HEK293 (cell line): ENCODE data around the gene EFHD1.

ENCODE experiments used
- CTCF ChIA-PET: fragments of 350-600 bp; formaldehyde crosslinking; extraction: SDS; loops from one replicate; lab custom pipeline; 2021; ENCODE audit warnings: antibody characterized with exemption; lab: Yijun Ruan, JAX
- POLR2A ChIA-PET: fragments of 300-600 bp; formaldehyde crosslinking; extraction: SDS; loops from one replicate; lab custom pipeline; 2020; ENCODE audit warnings: antibody characterized with exemption, inconsistent platforms; lab: Yijun Ruan, JAX
- H3K27ac ChIP-seq: fragments of 200-500 bp; sonication (Bioruptor generic); 2 replicates; pipeline ENCODE4 v1.5.1; 2014; ENCODE audit warnings: low read depth, low read length, control low read depth, inconsistent platforms; ENCODE audit errors: extremely low read depth
- H3K36me3 ChIP-seq, 2 experiments: fragments of 200-500 bp in 1 of 2; sonication (Bioruptor generic) in 1 of 2; 1 replicate in 1 of 2; 2 replicates in 1 of 2; pipeline ENCODE4 v1.5.1; 2014 to 2017; ENCODE audit warnings: inconsistent platforms in 2 of 2, low read length in 2 of 2; ENCODE audit not compliant: control insufficient read depth in 2 of 2, insufficient read depth in 1 of 2
- H3K4me1 ChIP-seq: fragments of 200-500 bp; sonication (Bioruptor generic); 2 replicates; pipeline ENCODE4 v1.5.1; 2014; ENCODE audit warnings: mild to moderate bottlenecking, low read length, inconsistent platforms; ENCODE audit not compliant: control insufficient read depth, insufficient read depth
- H3K4me3 ChIP-seq: 2 replicates; pipeline ENCODE4 v1.5.1; 2011; ENCODE audit warnings: low read depth, mild to moderate bottlenecking, control low read depth, low read length, moderate library complexity
- H3K9me3 ChIP-seq: fragments of 200-500 bp; sonication (Bioruptor generic); 2 replicates; pipeline ENCODE4 v1.5.1; 2014; ENCODE audit warnings: low read depth, low read length, inconsistent platforms; ENCODE audit not compliant: control insufficient read depth, insufficient read depth
- REPIN1 ChIP-seq: fragments of 450-650 bp; formaldehyde crosslinking; IDR thresholded peaks from 2 replicates; pipeline ENCODE4 v1.5.1; 2017; ENCODE audit warnings: missing biosample characterization, missing genetic modification characterization, low read depth
- SP3 ChIP-seq: fragments of 450-650 bp; formaldehyde crosslinking; IDR thresholded peaks from 2 replicates; pipeline ENCODE4 v1.5.1; 2016; ENCODE audit warnings: missing biosample characterization, missing genetic modification characterization
- WT1 ChIP-seq: fragments of 450-650 bp; formaldehyde crosslinking; IDR thresholded peaks from 2 replicates; pipeline ENCODE4 v1.5.1; 2016; ENCODE audit warnings: missing biosample characterization, missing genetic modification characterization
- ZFP69B ChIP-seq: fragments of 450-650 bp; formaldehyde crosslinking; IDR thresholded peaks from 2 replicates; pipeline ENCODE4 v1.5.1; 2016; ENCODE audit warnings: missing biosample characterization, missing genetic modification characterization
- ZNF175 ChIP-seq: fragments of 450-650 bp; formaldehyde crosslinking; IDR thresholded peaks from 2 replicates; pipeline ENCODE4 v1.5.1; 2016; ENCODE audit warnings: missing biosample characterization, missing genetic modification characterization
- ZNF19 ChIP-seq: fragments of 450-650 bp; formaldehyde crosslinking; IDR thresholded peaks from 2 replicates; pipeline ENCODE4; 2016; ENCODE audit warnings: missing biosample characterization, missing genetic modification characterization, low read depth
- ZNF274 ChIP-seq, 2 experiments: fragments of 200-500 bp in 1 of 2; fragments of 450-650 bp in 1 of 2; sonication (Bioruptor generic) in 1 of 2; formaldehyde crosslinking in 1 of 2; IDR thresholded peaks; 2 replicates each; pipeline versions ENCODE4 v1.5.1 to v1.6.1; 2014 to 2016; ENCODE audit warnings: borderline replicate concordance in 1 of 2, inconsistent platforms in 1 of 2, low read length in 1 of 2, missing biosample characterization in 1 of 2, missing genetic modification characterization in 1 of 2
- ZNF292 ChIP-seq: fragments of 450-650 bp; formaldehyde crosslinking; IDR thresholded peaks from 2 replicates; pipeline ENCODE4 v1.5.1; 2016; ENCODE audit warnings: low read depth, missing biosample characterization, missing genetic modification characterization, borderline replicate concordance
- ZNF394 ChIP-seq: fragments of 450-650 bp; formaldehyde crosslinking; IDR thresholded peaks from 2 replicates; pipeline ENCODE4 v1.5.1; 2016; ENCODE audit warnings: missing biosample characterization, missing genetic modification characterization, mild to moderate bottlenecking, moderate library complexity, borderline replicate concordance
- ZNF768 ChIP-seq: fragments of 450-650 bp; formaldehyde crosslinking; IDR thresholded peaks from 2 replicates; pipeline ENCODE4 v1.5.1; 2018; ENCODE audit warnings: missing biosample characterization, mild to moderate bottlenecking, missing genetic modification characterization
- ZNF791 ChIP-seq: fragments of 450-650 bp; formaldehyde crosslinking; IDR thresholded peaks from 2 replicates; pipeline ENCODE4 v1.5.1; 2016; ENCODE audit warnings: missing biosample characterization, missing genetic modification characterization
- ZNF837 ChIP-seq: fragments of 450-650 bp; formaldehyde crosslinking; IDR thresholded peaks from 2 replicates; pipeline ENCODE4 v1.5.1; 2016; ENCODE audit warnings: missing biosample characterization, missing genetic modification characterization
- TF ChIP-seq, protein P1 (sequence below): fragments of 450-650 bp; formaldehyde crosslinking; IDR thresholded peaks from 2 replicates; pipeline ENCODE4 v1.5.1; 2016; ENCODE audit warnings: missing biosample characterization, missing genetic modification characterization, borderline replicate concordance
- TF ChIP-seq, protein P2 (sequence below): fragments of 450-650 bp; formaldehyde crosslinking; IDR thresholded peaks from 2 replicates; pipeline ENCODE4 v1.5.1; 2016; ENCODE audit warnings: missing biosample characterization, missing genetic modification characterization
- TF ChIP-seq, protein P3 (sequence below): fragments of 450-650 bp; formaldehyde crosslinking; conservative IDR thresholded peaks from 2 replicates; pipeline ENCODE4 v1.5.1; 2016; ENCODE audit warnings: low read depth, missing biosample characterization, missing genetic modification characterization
- TF ChIP-seq, protein P4 (sequence below): fragments of 450-650 bp; formaldehyde crosslinking; IDR thresholded peaks from 2 replicates; pipeline ENCODE4 v1.5.1; 2016; ENCODE audit warnings: missing biosample characterization, missing genetic modification characterization
- TF ChIP-seq, protein P5 (sequence below): fragments of 450-650 bp; formaldehyde crosslinking; IDR thresholded peaks from 2 replicates; pipeline ENCODE4 v1.5.1; 2016; ENCODE audit warnings: missing biosample characterization, missing genetic modification characterization

EFHD1 gene

DNA sequence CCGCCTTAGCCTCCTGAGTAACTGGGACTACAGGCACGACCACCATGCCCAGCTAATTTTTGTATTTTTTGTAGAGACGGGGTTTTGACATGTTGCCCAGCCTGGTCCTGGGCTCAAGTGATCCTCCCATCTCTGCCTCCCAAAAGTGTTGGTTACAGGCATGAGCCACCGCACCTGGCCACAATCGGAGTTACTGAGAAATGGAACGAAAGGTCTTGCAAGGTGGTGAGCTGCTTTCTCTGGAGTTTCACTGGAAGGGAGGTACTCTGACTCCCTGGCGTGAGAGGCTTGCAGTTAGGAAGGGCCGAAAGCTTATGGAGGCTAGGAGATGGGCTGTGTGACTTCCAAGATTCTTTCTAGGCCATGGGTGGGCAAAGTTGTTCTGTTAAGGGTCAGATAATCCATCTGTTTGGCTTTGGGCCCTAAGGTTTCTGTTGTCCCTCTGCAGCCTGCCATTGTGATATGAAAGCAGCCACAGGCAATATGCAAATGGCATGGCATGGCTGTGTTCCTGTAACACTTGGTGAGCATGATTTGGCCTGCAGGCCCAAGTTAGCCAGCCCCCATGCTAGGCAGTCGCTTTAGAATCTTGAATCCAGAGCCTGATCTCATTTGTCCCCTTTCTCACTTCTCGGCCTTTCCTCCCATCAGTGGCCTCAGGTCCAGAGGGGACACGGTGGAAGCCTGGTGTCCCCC, 7.9 kb downstream of the EFHD1 start:
- H3K4me1 ChIP-seq, result 0 out of 2 replicates have a peak, but pooled peaks cover 6% of the 10 kb centered on the region
- ChIA-PET CTCF (interaction anchor here (1.1 kb wide), 1 partner anchor 36 kb away, joined by 3 read pairs; no protein-coding TSS in a partner anchor), POLR2A (interaction anchor here (1.3 kb wide), 1 partner anchor 8 kb away, joined by 8 read pairs; the partner anchor contains the start of gene EFHD1)
- no peaks in the 10 kb centered on the region for H3K36me3 ChIP-seq
- no peaks in the 10 kb centered on the region for H3K9me3 ChIP-seq
- TF ChIP-seq, protein P1, sequence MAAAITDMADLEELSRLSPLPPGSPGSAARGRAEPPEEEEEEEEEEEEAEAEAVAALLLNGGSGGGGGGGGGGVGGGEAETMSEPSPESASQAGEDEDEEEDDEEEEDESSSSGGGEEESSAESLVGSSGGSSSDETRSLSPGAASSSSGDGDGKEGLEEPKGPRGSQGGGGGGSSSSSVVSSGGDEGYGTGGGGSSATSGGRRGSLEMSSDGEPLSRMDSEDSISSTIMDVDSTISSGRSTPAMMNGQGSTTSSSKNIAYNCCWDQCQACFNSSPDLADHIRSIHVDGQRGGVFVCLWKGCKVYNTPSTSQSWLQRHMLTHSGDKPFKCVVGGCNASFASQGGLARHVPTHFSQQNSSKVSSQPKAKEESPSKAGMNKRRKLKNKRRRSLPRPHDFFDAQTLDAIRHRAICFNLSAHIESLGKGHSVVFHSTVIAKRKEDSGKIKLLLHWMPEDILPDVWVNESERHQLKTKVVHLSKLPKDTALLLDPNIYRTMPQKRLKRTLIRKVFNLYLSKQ (tag by site-specific recombination), result no peak
- TF ChIP-seq WT1 (tag by site-specific recombination) (no peak), ZNF837 (tag by site-specific recombination) (no peak), ZNF394 (tag by site-specific recombination) (no peak), REPIN1 (no peak)
- TF ChIP-seq, all 188 proteins: peak for 0
- H3K27ac ChIP-seq, result no peak overlapping the region
- no peak overlapping the region for H3K4me3 ChIP-seq

DNA sequence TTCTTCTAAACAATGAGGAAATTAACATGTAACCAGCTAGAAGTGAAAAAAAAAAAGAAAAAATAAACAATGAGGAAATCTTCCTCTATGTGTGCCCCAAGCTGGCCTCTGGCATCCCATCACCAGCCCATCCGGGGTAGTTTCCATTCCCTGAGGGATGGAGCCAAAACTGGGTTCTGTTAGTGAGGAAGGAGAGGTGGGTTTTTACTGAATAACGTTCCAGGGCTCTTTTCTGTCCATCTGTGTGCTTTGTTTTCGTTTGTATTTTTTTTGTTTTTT, 9.7 kb downstream of the EFHD1 start:
- no peaks in the 10 kb centered on the region for H3K9me3 ChIP-seq
- ChIA-PET POLR2A (no interaction called here), CTCF (no interaction called here)
- TF ChIP-seq ZNF292 (no peak), ZNF791 (tag by site-specific recombination) (no peak), ZNF274 (IDR thresholded peaks at IDR 0.05; ENCODE audit: low read length) (no peak), ZNF274 (tag by site-specific recombination; IDR thresholded peaks at IDR 0.05; ENCODE audit: borderline replicate concordance) (no peak), ZNF19 (no peak), ZNF175 (tag by site-specific recombination) (no peak)
- TF ChIP-seq, protein P2, sequence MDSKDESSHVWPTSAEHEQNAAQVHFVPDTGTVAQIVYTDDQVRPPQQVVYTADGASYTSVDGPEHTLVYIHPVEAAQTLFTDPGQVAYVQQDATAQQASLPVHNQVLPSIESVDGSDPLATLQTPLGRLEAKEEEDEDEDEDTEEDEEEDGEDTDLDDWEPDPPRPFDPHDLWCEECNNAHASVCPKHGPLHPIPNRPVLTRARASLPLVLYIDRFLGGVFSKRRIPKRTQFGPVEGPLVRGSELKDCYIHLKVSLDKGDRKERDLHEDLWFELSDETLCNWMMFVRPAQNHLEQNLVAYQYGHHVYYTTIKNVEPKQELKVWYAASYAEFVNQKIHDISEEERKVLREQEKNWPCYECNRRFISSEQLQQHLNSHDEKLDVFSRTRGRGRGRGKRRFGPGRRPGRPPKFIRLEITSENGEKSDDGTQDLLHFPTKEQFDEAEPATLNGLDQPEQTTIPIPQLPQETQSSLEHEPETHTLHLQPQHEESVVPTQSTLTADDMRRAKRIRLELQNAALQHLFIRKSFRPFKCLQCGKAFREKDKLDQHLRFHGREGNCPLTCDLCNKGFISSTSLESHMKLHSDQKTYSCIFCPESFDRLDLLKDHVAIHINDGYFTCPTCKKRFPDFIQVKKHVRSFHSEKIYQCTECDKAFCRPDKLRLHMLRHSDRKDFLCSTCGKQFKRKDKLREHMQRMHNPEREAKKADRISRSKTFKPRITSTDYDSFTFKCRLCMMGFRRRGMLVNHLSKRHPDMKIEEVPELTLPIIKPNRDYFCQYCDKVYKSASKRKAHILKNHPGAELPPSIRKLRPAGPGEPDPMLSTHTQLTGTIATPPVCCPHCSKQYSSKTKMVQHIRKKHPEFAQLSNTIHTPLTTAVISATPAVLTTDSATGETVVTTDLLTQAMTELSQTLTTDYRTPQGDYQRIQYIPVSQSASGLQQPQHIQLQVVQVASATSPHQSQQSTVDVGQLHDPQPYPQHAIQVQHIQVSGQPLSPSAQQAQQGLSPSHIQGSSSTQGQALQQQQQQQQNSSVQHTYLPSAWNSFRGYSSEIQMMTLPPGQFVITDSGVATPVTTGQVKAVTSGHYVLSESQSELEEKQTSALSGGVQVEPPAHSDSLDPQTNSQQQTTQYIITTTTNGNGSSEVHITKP (tag by site-specific recombination), result peak; percentile 43
- no peak overlapping the region for H3K27ac ChIP-seq
- H3K4me3 ChIP-seq, result no peak overlapping the region
- no peaks in the 10 kb centered on the region for H3K36me3 ChIP-seq
- 0 out of 2 replicates have a peak, but pooled peaks cover 2% of the 10 kb centered on the region for H3K4me1 ChIP-seq

DNA sequence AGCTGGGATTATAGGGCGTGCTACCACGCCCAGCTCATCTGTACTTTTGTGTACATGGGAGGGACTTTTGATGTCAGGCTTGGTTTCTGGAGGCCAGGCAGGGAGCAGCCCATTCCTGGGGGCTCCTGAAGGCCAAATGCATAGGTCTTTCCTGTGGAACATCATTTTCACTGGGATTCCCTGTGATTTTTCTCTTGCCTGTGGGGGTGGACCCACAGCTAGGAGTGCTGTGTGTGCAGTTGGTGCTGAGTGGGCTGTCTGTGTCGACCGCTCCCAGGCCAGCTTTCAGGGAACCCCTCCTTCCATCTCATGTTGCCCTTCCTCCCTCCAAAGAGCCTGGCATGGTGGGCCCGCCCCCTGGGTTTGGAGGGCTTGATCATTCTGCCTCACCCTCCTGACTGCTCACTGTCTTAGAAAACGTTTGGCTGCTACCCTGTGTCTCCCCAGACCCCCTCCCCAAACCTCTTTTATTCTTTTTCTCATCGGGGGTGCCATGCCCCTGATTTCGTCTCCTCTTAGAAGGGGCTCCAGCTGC, 10.5 kb downstream of the EFHD1 start:
- no peaks in the 10 kb centered on the region for H3K9me3 ChIP-seq
- H3K4me3 ChIP-seq, result no peak overlapping the region
- H3K27ac ChIP-seq, result no peak overlapping the region
- ChIA-PET POLR2A (no interaction called here), CTCF (no interaction called here)
- H3K4me1 ChIP-seq, result no peaks in the 10 kb centered on the region
- H3K36me3 ChIP-seq, result no peaks in the 10 kb centered on the region
- TF ChIP-seq ZFP69B (tag by site-specific recombination), result peak; percentile 59; the same call in 1 of the 2 replicates
- TF ChIP-seq, protein P3, sequence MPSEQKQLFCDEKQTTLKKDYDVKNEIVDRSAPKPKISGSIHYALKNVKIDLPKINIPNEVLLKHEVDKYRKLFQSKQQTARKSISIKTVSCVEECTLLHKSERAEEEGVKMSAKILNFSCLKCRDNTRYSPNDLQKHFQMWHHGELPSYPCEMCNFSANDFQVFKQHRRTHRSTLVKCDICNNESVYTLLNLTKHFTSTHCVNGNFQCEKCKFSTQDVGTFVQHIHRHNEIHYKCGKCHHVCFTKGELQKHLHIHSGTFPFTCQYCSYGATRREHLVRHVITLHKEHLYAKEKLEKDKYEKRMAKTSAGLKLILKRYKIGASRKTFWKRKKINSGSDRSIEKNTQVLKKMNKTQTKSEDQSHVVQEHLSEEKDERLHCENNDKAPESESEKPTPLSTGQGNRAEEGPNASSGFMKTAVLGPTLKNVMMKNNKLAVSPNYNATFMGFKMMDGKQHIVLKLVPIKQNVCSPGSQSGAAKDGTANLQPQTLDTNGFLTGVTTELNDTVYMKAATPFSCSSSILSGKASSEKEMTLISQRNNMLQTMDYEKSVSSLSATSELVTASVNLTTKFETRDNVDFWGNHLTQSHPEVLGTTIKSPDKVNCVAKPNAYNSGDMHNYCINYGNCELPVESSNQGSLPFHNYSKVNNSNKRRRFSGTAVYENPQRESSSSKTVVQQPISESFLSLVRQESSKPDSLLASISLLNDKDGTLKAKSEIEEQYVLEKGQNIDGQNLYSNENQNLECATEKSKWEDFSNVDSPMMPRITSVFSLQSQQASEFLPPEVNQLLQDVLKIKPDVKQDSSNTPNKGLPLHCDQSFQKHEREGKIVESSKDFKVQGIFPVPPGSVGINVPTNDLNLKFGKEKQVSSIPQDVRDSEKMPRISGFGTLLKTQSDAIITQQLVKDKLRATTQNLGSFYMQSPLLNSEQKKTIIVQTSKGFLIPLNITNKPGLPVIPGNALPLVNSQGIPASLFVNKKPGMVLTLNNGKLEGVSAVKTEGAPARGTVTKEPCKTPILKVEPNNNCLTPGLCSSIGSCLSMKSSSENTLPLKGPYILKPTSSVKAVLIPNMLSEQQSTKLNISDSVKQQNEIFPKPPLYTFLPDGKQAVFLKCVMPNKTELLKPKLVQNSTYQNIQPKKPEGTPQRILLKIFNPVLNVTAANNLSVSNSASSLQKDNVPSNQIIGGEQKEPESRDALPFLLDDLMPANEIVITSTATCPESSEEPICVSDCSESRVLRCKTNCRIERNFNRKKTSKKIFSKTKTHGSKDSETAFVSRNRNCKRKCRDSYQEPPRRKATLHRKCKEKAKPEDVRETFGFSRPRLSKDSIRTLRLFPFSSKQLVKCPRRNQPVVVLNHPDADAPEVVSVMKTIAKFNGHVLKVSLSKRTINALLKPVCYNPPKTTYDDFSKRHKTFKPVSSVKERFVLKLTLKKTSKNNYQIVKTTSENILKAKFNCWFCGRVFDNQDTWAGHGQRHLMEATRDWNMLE (tag by site-specific recombination), result no peak
- no peak for TF ChIP-seq SP3 (tag by site-specific recombination)
- TF ChIP-seq ZNF768 (tag by site-specific recombination), result no peak
- TF ChIP-seq, protein P4, sequence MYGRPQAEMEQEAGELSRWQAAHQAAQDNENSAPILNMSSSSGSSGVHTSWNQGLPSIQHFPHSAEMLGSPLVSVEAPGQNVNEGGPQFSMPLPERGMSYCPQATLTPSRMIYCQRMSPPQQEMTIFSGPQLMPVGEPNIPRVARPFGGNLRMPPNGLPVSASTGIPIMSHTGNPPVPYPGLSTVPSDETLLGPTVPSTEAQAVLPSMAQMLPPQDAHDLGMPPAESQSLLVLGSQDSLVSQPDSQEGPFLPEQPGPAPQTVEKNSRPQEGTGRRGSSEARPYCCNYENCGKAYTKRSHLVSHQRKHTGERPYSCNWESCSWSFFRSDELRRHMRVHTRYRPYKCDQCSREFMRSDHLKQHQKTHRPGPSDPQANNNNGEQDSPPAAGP, result 0 out of 2 replicates have a peak, but pooled peaks have one; percentile 50
- TF ChIP-seq, protein P5, sequence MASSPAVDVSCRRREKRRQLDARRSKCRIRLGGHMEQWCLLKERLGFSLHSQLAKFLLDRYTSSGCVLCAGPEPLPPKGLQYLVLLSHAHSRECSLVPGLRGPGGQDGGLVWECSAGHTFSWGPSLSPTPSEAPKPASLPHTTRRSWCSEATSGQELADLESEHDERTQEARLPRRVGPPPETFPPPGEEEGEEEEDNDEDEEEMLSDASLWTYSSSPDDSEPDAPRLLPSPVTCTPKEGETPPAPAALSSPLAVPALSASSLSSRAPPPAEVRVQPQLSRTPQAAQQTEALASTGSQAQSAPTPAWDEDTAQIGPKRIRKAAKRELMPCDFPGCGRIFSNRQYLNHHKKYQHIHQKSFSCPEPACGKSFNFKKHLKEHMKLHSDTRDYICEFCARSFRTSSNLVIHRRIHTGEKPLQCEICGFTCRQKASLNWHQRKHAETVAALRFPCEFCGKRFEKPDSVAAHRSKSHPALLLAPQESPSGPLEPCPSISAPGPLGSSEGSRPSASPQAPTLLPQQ, result peak; percentile 71
